Stimulated activated CD8-positive, alpha-beta memory T cell treated with anti-CD3 and anti-CD28 coated beads, Interleukin-12 subunit alpha, Interleukin-12 subunit beta, amount 100 ng/mL, for 24 hours (primary cell): Measurements from ENCODE around the gene MPHOSPH8.
"Not testable (repeated sequence)": the region's sequence is repeated elsewhere in the genome, so short reads cannot be mapped to it uniquely, and the experiment has no call there.

Experiments
- DNase-seq: peaks from one replicate; pipeline ENCODE4 v3.0.0-alpha.2; 2020; ENCODE audit errors: extremely low read depth

The MPHOSPH8 gene

DNA sequence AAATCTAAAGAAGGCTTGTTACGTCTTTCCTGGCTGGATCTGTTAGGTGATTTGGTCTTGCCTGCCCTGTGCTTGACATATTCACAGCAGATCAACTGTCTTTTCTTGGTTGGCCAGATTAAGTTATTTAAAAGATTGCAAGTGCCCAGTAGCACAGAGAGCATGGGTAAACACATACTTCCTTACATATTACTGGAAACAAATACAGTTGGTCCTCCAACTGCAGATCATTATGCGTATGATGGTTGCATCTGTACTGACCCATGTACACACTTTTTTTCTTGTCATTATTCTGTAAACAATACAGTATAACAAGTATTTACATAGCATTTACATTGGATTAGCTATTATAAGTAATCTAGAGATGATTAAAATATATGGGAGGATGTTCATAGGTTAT, 9.2 kb upstream of the MPHOSPH8 start:
- DNase-seq = no peak

DNA sequence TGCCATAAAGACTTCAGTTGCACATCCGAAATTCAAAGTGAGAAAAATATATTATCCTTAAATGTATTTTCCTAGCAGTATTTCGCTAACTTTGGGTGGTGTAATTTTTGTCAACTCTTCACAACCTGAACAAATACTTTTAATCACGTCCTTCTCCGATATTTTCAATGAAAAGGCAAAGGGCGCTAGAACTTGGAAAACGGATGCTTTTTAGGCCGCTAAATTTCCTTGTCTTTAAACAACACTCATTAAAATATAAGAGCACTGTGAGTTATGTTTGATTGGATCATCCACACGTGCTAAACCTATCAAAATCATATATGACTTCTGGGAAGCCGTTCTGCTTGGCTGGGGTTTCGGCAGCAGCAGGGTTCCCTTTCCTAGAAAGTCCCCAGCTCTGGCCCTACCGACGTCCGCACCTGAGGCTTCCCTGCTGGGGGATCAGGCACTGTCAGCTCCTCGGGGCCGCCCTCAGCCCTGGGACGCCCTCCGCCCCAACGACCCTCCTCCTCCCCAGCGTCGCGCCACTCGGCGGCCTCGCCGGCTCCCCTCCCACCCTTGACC, 462 bp upstream of the MPHOSPH8 start:
- DNase-seq = no peak

DNA sequence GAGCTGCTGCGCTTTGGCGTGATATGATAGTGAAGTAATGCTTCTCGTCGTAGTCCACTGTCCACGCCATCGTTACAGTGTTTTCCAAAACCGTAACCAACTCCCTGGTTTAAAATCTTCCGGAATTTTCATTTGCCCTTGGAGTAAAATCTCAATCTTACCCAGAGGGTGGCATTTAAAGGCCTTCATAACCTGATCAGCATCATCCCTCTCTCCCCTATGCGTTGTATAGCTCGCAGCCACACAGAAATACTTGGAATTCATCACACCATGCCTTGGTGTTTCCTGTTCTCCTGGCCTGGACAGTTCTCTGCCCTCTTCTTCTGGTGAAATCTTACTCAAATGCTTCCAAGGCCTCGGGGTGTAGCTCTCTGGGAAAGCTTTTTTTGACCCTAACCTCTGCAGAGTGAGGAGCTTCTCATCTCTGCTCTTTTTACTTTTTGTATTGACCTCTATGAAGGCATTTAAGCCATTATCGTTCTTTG, 839 bp downstream of the MPHOSPH8 start:
- DNase-seq = no peak

DNA sequence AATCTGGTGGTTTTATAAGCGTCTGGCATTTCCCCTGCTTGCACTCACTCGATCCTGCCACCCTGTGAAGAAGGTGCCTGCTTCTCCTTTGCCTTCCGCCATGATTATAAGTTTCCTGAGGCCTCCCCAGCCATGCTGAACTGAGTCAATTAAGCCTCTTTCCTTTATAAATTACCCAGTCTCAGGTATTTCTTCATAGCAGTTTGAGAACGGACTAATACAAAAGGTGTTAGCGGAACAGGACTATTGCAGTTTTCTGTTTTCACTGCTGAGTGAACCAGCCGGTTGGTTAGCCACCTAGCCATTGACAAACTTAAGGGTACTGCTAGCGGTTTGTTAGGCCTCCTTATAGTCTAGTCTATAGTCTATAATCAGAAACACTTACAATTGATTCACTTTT, 2.5 kb downstream of the MPHOSPH8 start:
- not testable (repeated sequence) for DNase-seq

DNA sequence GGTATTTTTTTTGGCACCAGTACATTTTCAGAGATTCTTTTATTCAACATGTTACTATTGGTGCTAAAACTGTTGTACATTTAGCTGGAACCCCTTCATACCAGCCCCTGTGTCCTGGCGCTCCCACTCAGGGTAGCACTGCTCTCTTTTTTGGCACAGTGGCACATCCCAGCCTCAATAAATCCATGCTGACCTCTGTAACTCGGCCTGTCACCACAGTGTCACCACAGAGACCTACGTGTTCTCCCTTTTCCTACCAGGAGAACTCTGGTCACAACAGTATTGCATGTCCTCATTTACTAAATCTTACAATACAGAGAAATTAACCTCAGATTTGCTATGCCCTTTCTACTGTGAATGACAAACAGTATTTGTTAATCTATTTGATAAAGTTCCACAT, 10.2 kb downstream of the MPHOSPH8 start:
- DNase-seq = no peak

DNA sequence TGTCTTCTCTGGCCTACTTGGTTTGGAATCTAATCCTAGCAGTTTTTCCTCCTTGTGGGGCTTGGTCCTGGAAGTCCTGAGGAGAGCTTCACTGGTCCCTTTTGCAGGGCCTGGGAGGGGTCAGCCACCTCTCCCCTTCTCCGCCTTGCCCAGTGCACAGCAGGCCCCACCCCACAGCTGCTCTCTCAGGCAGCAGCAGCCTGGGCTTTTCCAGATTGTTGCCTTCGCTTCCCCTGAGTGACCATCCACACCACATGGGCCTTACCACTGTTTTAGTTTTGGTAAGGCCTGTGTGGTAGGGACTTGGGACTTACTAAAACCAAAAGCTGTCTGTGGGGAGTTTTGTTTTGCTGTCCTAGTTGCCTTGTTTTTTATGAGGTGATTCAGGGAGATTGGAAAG, 11.5 kb downstream of the MPHOSPH8 start:
- no peak for DNase-seq

DNA sequence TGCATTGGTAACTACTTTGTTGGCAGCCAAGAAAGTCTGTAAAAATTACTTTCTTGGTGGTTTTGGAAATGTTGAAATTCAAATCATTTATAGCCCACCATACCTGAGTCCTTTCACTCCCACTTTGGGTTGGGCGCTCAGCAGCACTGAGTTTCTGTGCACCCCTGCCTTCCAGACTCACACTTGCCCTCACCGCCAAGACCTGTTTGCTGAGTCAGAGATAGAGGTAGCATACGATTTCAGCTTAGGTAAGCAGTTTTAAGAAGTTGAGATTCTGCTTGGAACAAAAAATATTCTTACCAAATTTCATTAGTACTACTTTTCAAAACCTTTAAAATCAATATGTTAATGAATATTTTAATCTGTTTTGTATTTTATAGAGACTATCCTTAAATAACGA, 12.6 kb downstream of the MPHOSPH8 start:
- no peak for DNase-seq

DNA sequence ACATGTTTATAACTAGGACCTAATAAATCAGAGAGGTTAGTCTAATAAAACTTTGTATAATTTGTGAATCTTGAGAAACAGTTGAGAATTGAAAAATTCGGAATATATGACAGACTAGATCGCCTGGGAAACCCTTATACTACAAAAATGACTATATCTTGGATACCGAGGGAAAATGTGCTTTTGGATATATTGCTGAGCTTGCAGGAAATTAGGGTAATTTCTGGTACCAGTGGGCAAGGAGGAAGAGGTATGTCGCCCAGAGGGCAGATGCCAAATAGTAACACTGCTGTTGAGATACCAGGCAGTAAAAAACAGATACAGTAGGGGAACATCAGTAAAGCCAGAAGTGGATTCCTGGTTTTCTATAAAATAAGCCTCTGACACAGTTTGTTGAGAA, 17.3 kb downstream of the MPHOSPH8 start:
- DNase-seq = no peak

DNA sequence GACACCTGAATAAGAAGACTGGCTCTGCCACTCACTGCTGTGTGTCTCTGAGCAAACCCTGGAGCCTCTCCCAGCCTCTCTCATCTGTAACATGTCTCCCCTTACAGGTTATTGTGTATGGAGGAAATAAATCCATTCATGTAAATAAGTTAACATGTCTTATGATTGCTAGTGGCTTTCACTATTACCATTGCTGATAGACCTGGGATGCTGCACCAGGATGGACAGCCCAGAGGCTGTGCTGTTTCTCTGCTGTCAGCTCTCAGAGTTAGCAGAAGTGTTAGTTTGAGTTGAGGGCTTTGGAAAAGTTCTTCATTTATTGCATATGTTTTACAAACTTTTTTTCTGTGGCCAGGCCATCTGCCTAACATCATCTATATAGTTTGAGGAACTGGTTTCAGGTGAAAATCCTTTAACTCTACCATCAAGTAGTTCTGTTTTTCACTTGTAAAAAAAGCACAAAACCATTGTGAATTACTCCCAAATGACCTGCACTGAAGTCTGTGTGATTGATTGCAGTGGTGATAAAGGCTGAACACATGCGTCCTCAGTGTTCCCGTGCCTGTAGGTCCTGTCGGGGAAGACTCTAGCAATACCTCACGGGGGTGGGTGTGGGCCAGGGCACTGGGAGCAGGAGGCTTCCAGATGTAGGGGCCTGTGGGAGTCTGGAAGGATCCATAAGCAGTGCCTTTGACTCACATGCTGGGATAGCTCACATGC, 24.6 kb downstream of the MPHOSPH8 start:
- DNase-seq = no peak

DNA sequence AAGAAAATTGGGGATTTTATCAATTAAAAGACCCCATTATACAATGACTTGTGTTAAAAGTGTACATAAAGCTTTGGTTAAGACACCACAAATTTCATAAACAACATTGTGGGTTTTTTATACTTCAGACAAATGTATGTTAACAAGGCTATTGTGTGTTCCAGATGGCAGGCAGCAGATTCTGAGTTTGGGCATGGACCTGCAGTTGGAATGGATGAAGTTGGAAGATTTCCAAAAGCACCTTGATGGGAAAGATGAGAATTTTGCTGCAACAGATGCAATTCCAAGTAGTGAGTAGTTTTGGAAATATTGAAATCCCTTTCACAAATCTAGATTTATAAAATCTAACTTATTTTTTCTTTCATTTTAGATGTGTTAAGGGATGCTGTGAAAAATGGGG, 25.4 kb downstream of the MPHOSPH8 start:
- no peak for DNase-seq

DNA sequence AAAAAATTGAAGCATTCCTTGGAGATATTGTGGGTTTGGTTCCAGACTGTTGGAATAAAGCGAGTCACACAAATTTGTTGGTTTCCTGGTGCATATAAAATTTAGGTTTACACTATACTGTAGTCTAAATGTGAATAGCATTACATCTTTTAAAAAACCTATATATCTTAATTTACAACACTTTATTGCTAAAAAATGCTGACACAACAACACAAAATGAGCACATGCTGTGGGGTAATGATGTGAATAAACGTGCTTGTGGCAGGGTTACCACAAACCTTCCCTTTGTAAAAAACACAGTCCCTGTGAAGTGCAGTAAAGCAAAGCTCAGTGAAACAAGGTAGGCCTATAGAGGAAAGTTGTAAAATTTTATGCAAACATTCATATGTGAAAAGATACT, 27.7 kb downstream of the MPHOSPH8 start:
- no peak for DNase-seq

DNA sequence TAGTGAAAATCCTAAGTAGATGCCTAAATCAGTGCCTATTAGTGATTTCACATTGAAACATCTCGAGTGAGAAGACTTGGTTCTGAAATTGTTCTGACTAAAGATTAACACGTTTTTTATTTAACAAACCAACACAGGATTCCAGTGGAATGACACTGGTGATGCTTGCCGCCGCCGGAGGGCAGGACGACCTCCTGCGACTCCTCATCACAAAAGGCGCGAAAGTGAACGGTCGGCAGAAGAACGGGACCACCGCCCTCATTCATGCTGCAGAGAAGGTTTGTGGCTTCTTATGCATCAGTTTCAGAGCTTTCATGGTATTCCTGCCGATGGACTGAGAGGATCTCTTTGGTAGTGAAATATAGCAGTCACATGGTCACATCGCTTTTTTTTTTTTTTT, 28.1 kb downstream of the MPHOSPH8 start:
- DNase-seq = no peak

DNA sequence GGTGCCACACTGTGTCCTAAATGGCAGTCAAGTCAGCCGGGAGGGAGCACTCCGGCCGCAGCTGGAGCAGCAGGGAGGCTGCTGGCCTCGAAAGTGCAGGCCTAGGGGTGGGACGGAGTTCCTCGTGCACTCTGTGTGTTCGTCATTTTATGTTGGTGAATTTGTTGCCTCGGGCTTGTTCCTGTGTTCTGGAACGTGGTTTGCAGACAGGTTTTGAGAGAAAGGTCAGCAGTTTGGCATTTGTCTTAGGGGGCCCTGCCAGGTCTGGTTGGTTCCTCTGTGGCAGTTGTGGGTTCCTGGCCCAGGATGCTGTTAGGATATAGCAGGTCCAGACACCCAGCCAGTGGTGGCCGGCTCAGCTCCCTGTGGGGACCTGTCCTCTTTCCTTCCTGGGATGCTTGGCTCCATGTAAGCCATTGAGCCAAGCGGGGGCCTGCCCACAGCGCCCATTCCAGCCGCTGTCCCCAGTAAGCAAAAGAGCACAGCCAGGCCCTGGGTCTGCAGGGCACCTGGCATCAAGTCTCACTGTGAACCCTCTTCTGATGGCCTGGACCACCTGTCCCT, 30.0 kb downstream of the MPHOSPH8 start:
- no peak for DNase-seq

DNA sequence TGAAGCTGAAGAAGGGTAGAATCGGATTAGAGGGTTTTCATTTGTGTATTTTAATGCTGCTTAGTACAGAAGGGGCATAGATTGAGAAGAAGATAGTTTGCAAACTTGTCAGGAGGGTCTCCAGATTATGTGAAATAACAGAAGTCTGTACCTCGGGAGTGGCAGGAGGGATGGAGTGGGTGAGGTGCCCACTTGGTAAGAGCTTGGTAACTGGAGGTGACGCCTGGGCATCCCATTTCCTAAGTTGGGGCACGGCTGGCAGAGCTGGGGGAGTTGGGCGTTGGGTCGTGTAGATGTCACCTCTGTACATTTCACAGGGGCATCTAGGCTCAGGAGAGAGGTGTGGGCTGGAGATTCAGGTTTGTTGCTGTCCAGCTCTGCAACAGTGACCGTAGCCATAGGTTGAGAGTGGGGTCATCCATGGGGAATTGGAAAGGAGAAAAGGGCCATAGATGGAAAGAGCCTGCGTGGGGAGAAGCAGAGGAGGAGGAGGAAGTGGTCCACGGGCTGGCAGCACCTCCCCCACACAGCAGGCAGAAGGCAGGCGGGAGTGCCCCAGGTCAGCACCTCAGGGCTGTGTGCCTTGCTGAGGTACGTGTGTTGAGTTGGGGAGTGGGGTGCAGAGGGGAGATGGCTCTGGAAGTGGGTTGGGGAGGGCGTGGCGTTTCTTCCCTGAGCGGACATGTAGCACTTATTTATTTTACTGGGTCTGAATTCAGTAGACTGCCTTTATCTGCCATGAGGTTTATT, 31.2 kb downstream of the MPHOSPH8 start:
- DNase-seq = no peak

DNA sequence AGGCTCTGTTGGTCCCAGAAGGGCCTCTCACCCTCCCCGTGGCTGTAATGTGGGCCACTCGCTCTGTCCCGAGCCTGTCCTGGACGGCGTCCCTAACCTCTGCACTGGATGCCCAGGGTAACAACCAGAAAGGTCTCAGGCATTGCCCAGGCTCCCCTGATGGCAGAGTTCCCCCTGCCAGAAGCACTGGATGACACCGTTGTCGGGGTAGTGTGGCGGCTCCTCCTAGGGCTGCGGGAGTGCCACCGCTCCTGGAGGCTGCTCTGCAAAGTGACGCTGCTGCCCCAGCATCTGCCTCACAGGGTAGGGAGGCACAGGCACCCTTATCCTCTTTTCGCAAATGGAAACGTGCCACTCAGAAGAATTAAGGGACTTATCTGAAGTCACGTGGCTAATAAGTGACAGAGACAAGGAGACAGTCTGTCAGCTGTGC, 32.0 kb downstream of the MPHOSPH8 start:
- DNase-seq = no peak

DNA sequence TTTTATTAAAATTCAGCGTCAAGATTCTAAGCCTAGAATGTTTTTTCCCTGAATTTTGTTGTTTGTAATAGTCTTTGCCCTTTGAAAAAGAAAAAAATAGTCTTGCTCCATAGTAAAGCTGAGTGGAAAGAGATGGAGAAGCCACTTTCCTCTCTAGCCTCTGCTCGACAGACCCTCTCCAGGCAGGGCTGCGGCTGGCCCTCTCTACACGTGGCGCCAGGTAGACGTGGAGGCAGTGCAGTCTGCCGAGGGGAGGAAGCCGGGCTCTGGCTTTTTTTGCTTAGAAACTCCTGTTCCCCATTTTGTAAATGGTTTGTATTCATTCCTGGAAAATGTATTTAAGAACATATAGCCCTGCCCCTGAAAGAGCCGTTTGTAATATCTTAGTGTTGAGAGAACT, 35.3 kb downstream of the MPHOSPH8 start:
- no peak for DNase-seq

DNA sequence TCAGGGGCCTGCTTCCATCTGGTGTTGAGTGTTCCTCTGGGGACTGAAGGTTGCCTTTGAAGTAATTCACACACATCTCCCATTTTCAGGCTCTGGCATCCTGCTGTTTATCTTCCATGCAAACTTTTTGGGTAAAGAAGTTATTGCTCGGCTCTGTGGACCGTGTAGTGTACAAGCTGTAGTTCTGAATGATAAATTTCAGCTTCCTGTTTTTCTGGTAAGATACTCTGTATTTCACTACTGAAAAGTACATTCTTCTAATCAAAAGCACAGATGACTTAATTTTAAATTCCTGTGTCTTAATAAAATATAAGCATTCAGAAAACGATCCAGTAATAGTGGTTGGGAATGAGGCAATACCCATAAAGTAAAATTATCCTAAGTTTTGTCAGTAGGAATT, 36.7 kb downstream of the MPHOSPH8 start:
- DNase-seq = no peak

DNA sequence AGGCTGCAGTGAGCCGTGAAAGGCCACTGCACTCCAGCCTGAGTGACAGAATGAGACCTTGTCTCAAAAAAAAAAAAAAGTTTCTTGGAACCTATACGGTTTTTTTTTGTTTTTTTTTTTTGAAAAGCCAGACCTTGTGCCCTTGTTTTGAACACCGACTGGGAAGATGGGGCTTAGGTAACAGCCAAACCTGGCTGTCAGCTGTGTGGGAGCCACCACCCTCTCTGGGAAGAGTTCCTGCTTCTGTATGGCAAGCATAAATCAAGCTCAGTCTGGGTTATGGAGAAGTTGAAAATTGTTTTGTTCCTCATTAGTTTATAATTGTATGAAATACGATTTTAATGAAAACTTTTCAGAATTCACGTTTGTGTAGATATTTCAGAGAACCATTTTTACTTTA, 39.5 kb downstream of the MPHOSPH8 start:
- DNase-seq = no peak

DNA sequence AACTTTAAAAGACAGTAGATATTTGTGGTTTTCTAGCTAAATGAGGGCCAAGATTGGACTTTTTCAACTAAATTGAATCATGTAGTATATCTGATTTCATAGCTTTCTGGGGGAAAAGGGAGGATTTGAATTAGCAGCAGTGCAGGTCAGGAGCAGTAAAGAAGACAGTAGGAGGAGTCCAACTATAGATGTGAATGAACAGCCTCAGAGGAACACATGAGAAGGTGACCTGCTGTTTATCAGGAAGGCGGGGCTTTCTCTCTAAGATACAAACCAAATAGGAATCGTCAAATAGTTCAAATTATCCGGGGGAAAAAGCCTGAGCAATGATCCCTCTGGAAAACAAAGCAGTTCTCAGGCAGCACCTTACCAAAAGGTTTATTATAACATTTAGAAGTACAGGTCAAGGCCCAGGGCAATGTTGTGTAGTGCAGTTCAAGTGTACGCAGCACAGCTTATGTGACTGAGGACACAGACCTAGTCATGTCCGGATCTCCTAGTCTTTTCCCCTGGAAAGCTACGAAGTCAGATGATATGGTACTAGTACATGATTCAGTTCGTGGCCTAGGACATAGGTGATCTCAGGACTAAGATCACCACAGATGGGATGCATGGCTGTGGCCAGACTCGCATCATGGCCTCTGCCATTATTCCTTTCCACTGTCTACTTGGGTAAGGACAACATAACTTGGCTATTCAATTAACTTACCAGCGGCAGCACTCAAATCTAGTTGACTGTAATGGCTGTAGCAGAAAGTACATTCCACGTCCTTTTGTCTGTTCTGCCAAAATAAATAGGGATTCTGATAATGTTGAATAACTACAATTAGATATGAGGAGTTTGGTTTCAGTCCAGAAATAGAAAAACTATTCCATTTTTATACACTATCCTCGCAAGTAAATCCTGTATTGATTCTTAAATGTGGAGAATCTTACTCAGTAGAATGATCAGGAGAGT, 40.3 kb downstream of the MPHOSPH8 start:
- no peak for DNase-seq

DNA sequence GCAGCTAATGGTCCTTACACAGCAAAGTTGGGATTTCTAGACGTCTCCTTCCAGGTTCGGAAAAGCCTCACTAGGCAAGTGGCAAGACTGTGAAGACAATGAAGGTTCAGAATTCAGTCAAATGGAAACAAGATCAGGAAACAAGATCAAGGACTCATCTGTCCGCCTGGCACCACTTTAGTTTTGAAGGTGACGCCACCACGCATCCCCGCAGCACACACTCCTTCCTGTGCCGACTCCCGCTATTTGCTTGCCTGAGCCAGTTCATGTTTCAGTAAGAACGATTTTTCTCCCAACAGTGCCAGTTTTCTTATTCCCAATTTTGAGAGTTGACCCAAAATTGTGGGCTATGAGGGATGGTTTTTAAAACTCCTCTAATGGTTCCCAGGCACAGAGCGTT, 41.4 kb downstream of the MPHOSPH8 start:
- DNase-seq = no peak

DNA sequence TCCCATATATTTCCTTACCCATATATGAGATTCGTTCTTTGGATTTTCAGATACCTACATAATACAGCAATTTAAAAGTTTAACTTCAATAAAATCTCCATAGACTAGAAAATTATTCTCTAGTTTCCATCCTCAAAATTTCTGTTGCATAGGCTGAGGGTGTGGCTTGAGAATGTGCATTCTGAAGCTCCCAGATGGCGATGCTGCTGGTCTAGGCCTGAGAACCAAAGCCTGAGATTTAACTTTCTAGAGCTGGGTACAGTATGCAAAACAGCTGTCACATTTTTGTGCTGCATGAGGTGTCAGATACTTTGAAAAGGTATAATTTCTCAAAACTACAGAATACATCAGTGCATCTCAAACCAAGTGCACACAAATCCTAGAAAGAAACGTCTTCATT, 42.7 kb downstream of the MPHOSPH8 start:
- no peak for DNase-seq

DNA sequence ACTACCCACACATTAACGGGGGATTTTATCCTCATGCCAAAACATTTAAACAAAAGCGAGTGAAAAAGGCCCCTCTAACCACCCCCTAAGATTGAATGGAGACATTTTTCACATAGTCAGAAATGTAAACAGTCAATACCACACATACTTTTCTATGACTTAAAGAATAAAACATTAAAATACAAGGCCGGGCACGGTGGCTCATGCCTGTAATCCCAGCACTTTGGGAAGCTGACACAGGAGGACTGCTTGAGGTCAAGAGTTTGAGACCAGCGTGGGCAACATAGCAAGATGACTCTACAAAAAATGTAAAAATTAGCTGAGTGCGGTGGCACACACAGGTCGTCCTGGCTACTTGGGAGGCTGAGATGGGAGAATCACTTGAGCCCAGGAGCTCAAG, 47.3 kb downstream of the MPHOSPH8 start:
- no peak for DNase-seq
